GM18502 (cell line): ENCODE results near the gene RUFY4.

Source experiments
- ATAC-seq: cut with Tn5 transposase; IDR thresholded peaks from one replicate; pipeline ENCODE4 v1.9.1; 2021; ENCODE audit warnings: mild to moderate bottlenecking; ENCODE audit not compliant: unreplicated experiment, poor library complexity

The RUFY4 gene

GRCh38 chr2:218068721-218069334, at the start of gene RUFY4:
Gene RUFY4, plus strand, starts transcription at chr2:218069253. Its CDS starts 1,353 bp downstream, at chr2:218070606.
- ATAC-seq = peak; percentile 92

- no peak for ATAC-seq
These were observed 49.5 kb upstream of the RUFY4 start for GRCh38 chr2:218019411-218020060.

- no peak for ATAC-seq
These were observed 48.8 kb upstream of the RUFY4 start for GRCh38 chr2:218020281-218020680.

GRCh38 chr2:218020966-218021535, 48.0 kb upstream of the RUFY4 start:
- ATAC-seq = no peak

GRCh38 chr2:218021536-218022071, 47.4 kb upstream of the RUFY4 start:
- no peak for ATAC-seq

- no peak for ATAC-seq
These were observed 46.8 kb upstream of the RUFY4 start for GRCh38 chr2:218022131-218022850.

- no peak for ATAC-seq
These were observed 46.1 kb upstream of the RUFY4 start for GRCh38 chr2:218022851-218023530.

- ATAC-seq = no peak
These were observed 45.4 kb upstream of the RUFY4 start for GRCh38 chr2:218023636-218024035.

GRCh38 chr2:218024336-218024735, 44.7 kb upstream of the RUFY4 start:
- ATAC-seq = no peak

- no peak for ATAC-seq
These were observed 44.2 kb upstream of the RUFY4 start for GRCh38 chr2:218024871-218025270.

GRCh38 chr2:218026244-218026643, 42.8 kb upstream of the RUFY4 start:
- no peak for ATAC-seq

GRCh38 chr2:218026676-218027425, 42.2 kb upstream of the RUFY4 start:
- ATAC-seq = no peak

GRCh38 chr2:218027426-218028188, 41.4 kb upstream of the RUFY4 start:
- no peak for ATAC-seq

GRCh38 chr2:218028189-218028495, 40.9 kb upstream of the RUFY4 start:
- ATAC-seq = no peak

- no peak for ATAC-seq
These were observed 40.3 kb upstream of the RUFY4 start for GRCh38 chr2:218028562-218029348.

GRCh38 chr2:218029366-218030360, 39.4 kb upstream of the RUFY4 start:
- ATAC-seq = no peak
